SH-SY5Y (cell line): ENCODE measurements around the gene MKRN2OS.

Experiments used
- GATA2 ChIP-seq: IDR thresholded peaks from 2 replicates; pipeline ENCODE4 v1.6.1; 2011; ENCODE audit warnings: mild to moderate bottlenecking, low read depth, low read length
- GATA3 ChIP-seq: IDR thresholded peaks from 2 replicates; pipeline ENCODE4 v1.6.1; 2011; ENCODE audit warnings: low read depth, mild to moderate bottlenecking, low read length, moderate library complexity

- TF ChIP-seq GATA2 (no peak), GATA3 (no peak)
Measured at GRCh38 chr3:12574131-12574530, 28.8 kb upstream of the MKRN2OS start.
